Liver (tissue), 9 donors: ENCODE results near the gene TRIM65. TPM values are rescaled to one million over a fixed set of nuclear protein-coding genes. Genes with fewer than 3 reads are reported as not detected.

Experiments
- DNase-seq: peaks from one replicate; pipeline ENCODE4 v3.0.0-alpha.2; 2017; ENCODE audit warnings: low spot score
- H3K27ac ChIP-seq, 2 donors: one replicate each; pipeline ENCODE4 v1.7.0; 2013; ENCODE audit warnings: inconsistent platforms in 2 of 2, low read length in 2 of 2, control low read depth in 1 of 2, low read depth in 1 of 2, mild to moderate bottlenecking in 1 of 2
- H3K27me3 ChIP-seq, 4 donors: one replicate each; pipeline versions ENCODE4 v1.6.1 to v1.7.0; 2013; ENCODE audit warnings: low read length in 3 of 4, inconsistent platforms in 1 of 4, mild to moderate bottlenecking in 1 of 4, moderate library complexity in 1 of 4; ENCODE audit not compliant: control insufficient read depth in 4 of 4, insufficient read depth in 4 of 4
- H3K36me3 ChIP-seq, 4 donors: one replicate each; pipeline versions ENCODE4 v1.6.1 to v1.7.0; 2013; ENCODE audit warnings: low read length in 3 of 4, mild to moderate bottlenecking in 3 of 4, low read depth in 1 of 4, moderate library complexity in 1 of 4; ENCODE audit not compliant: control insufficient read depth in 4 of 4, insufficient read depth in 3 of 4
- H3K4me1 ChIP-seq, 4 donors: one replicate each; pipeline versions ENCODE4 v1.6.1 to v1.7.0; 2013; ENCODE audit warnings: low read length in 3 of 4, mild to moderate bottlenecking in 3 of 4, moderate library complexity in 1 of 4; ENCODE audit not compliant: control insufficient read depth in 4 of 4, insufficient read depth in 4 of 4
- H3K4me3 ChIP-seq, 3 donors: one replicate each; pipeline versions ENCODE4 v1.6.1 to v1.7.0; 2013; ENCODE audit warnings: low read length in 3 of 3, control low read depth in 1 of 3, low read depth in 1 of 3, mild to moderate bottlenecking in 1 of 3
- H3K9ac ChIP-seq, 2 donors: one replicate each; pipeline ENCODE4 v1.7.0; 2013; ENCODE audit warnings: low read length in 2 of 2, mild to moderate bottlenecking in 2 of 2, moderate library complexity in 2 of 2, control low read depth in 1 of 2, low read depth in 1 of 2
- H3K9me3 ChIP-seq, 4 donors: one replicate each; pipeline versions ENCODE4 v1.6.1 to v1.7.0; 2013; ENCODE audit warnings: low read length in 3 of 4; ENCODE audit not compliant: control insufficient read depth in 4 of 4
- ATF3 ChIP-seq: IDR thresholded peaks from 2 replicates; pipeline ENCODE4 v1.6.1; 2016; ENCODE audit warnings: antibody characterized with exemption
- CTCF ChIP-seq: fragments of 150-350 bp; IDR thresholded peaks from 2 replicates; pipeline ENCODE4 v1.5.1; 2017; ENCODE audit warnings: improper control_type of control experiment, low read depth, low read length; ENCODE audit not compliant: missing input control
- EGR1 ChIP-seq, 2 donors: IDR thresholded peaks; 2 replicates each; pipeline ENCODE4 v1.6.1; 2016 to 2018; ENCODE audit warnings: antibody characterized with exemption in 2 of 2, low read depth in 2 of 2
- FOXA2 ChIP-seq: IDR thresholded peaks from 2 replicates; pipeline ENCODE4 v1.6.1; 2016; ENCODE audit warnings: antibody characterized with exemption
- GABPA ChIP-seq, 2 donors: IDR thresholded peaks in 1 of 2; conservative IDR thresholded peaks in 1 of 2; 2 replicates each; pipeline ENCODE4 v1.6.1; 2016; ENCODE audit warnings: antibody characterized with exemption in 2 of 2, mild to moderate bottlenecking in 1 of 2, moderate library complexity in 1 of 2
- HNF4G ChIP-seq: IDR thresholded peaks from 2 replicates; pipeline ENCODE4 v1.6.1; 2016; ENCODE audit warnings: antibody characterized with exemption
- NR2F2 ChIP-seq: IDR thresholded peaks from 2 replicates; pipeline ENCODE4 v1.6.1; 2016; ENCODE audit warnings: antibody characterized with exemption
- RXRA ChIP-seq, 2 donors: IDR thresholded peaks; 2 replicates each; pipeline ENCODE4 v1.6.1; 2017 to 2018; ENCODE audit warnings: antibody characterized with exemption in 2 of 2, mild to moderate bottlenecking in 1 of 2
- YY1 ChIP-seq: IDR thresholded peaks from 2 replicates; pipeline ENCODE4 v1.6.1; 2016; ENCODE audit warnings: antibody characterized with exemption, mild to moderate bottlenecking
- ZBTB33 ChIP-seq: IDR thresholded peaks from 2 replicates; pipeline ENCODE4 v1.6.1; 2016; ENCODE audit warnings: antibody characterized with exemption
- WGBS: extraction: QIAGEN DNeasy Blood & Tissue Kit; methylation state at CpG from one replicate; pipeline ENCODE4 v1.1.7; 2013; 5-methylcytosine and 5-hydroxymethylcytosine counted together
- polyA plus RNA-seq, 2 donors: library from polyadenylated mRNA; stranded (reverse) in 1 of 2; unstranded in 1 of 2; fragments of 200-250 nt in 1 of 2; fragments of >200 nt in 1 of 2; fragmentation: Nextera tagmentation in 1 of 2; extraction: Ambion mirVana in 1 of 2; gene quantifications; one replicate each; pipeline versions ENCODE4 v1.2.1 to v1.2.3, GENCODE V29; 2013 to 2015
- total RNA-seq, 2 donors: library from RNA; depleted of rRNA; stranded (reverse); fragments of >200 nt; gene quantifications; one replicate each; pipeline ENCODE4 v1.2.3, GENCODE V29; 2014
- donor health status: healthy.
- donor health status: healthy.
- donor health status: healthy.
- donor health status: healthy.
- donor health status: healthy.

Gene TRIM65
- total and polyA plus RNA-seq, 4 donors: 1.5 to 8.6 (median 6.5) TPM

GRCh38 chr17:75902406-75902805, 5.7 kb upstream of the TRIM65 start:
- Histone ChIP-seq H3K27me3 (no peaks in the 10 kb centered on the region), H3K4me1 (peaks cover 5 to 40% (median 27%) of the 10 kb centered on the region in 4 donors), H3K4me3 (no peak overlapping the region), H3K36me3 (peaks cover 6 to 26% (median 13%) of the 10 kb centered on the region in 4 donors), H3K9me3 (no peaks in the 10 kb centered on the region), H3K27ac (no peak overlapping the region), H3K9ac (no peak overlapping the region)
- TF ChIP-seq HNF4G: no peak
- no peak for TF ChIP-seq RXRA (IDR thresholded peaks at IDR 0.05)
- TF ChIP-seq FOXA2: no peak
- TF ChIP-seq EGR1 (IDR thresholded peaks at IDR 0.05; ENCODE audit: low read depth in 2 of 2): no peak
- no peak for TF ChIP-seq CTCF
- TF ChIP-seq ATF3: no peak
- no peak for DNase-seq
- 98% methylated on average over 6 of the region's 6 CpGs for WGBS

GRCh38 chr17:75901727-75902126, 5.0 kb upstream of the TRIM65 start:
- WGBS: 93% methylated on average over 18 of the region's 18 CpGs
- no peak for TF ChIP-seq RXRA (IDR thresholded peaks at IDR 0.05)
- H3K4me1 ChIP-seq: peaks cover 5 to 40% (median 27%) of the 10 kb centered on the region in 4 donors
- H3K9me3 ChIP-seq: no peaks in the 10 kb centered on the region
- H3K4me3 ChIP-seq: no peak overlapping the region
- DNase-seq: no peak
- peaks cover 6 to 26% (median 13%) of the 10 kb centered on the region in 4 donors for H3K36me3 ChIP-seq
- no peak overlapping the region for H3K9ac ChIP-seq
- no peak overlapping the region for H3K27ac ChIP-seq
- no peaks in the 10 kb centered on the region for H3K27me3 ChIP-seq

GRCh38 chr17:75900691-75901533, 4.2 kb upstream of the TRIM65 start:
- 91% methylated on average over 13 of the region's 13 CpGs for WGBS
- Histone ChIP-seq H3K27me3 (no peaks in the 10 kb centered on the region), H3K36me3 (peaks cover 6 to 26% (median 13%) of the 10 kb centered on the region in 4 donors)

More at GRCh38 chr17:75900691-75901533, 4.2 kb upstream of the TRIM65 start:
- no peak for DNase-seq
- Histone ChIP-seq H3K9me3 (no peaks in the 10 kb centered on the region), H3K4me3 (no peak overlapping the region), H3K4me1 (peaks cover 6 to 41% (median 28%) of the 10 kb centered on the region in 4 donors), H3K9ac (no peak overlapping the region), H3K27ac (no peak overlapping the region)
- TF ChIP-seq YY1 (no peak), ZBTB33 (no peak), GABPA (IDR thresholded peaks at IDR 0.05 in 1 of 2, conservative IDR thresholded peaks at IDR 0.05 in 1 of 2) (no peak), NR2F2 (no peak)
